ENCODE data around the gene RUFY2.
A peak's percentile ranks its signal among the peaks of the same experiment; 100 is the strongest.
"Not testable (repeated sequence)": the region's sequence is repeated elsewhere in the genome, so short reads cannot be mapped to it uniquely, and the experiment has no call there.

Gene RUFY2

GRCh38 chr10:68324396-68324795 lies 82.7 kb downstream of the RUFY2 start:
- DNase-seq: not testable (repeated sequence)

GRCh38 chr10:68318331-68319059 lies 88.6 kb downstream of the RUFY2 start:
- no peak for DNase-seq

GRCh38 chr10:68315582-68315981 lies 91.5 kb downstream of the RUFY2 start:
- DNase-seq: no peak

- DNase-seq: not testable (repeated sequence)
Measured at GRCh38 chr10:68314930-68315329, 92.1 kb downstream of the RUFY2 start.

- no peak for DNase-seq
Measured at GRCh38 chr10:68310531-68310930, 96.5 kb downstream of the RUFY2 start.

- DNase-seq: no peak
Measured at GRCh38 chr10:68305854-68306253, 101.2 kb downstream of the RUFY2 start.

GRCh38 chr10:68303849-68304412 lies 103.1 kb downstream of the RUFY2 start:
- DNase-seq: no peak

- DNase-seq: no peak
Measured at GRCh38 chr10:68302871-68303270, 104.2 kb downstream of the RUFY2 start.

GRCh38 chr10:68302503-68302823 lies 104.6 kb downstream of the RUFY2 start:
- DNase-seq: no peak

GRCh38 chr10:68301790-68302502 lies 105.1 kb downstream of the RUFY2 start:
- peak in 1 of 2 donors; percentile 53 for DNase-seq

GRCh38 chr10:68301301-68301700 lies 105.8 kb downstream of the RUFY2 start:
- DNase-seq: no peak

- no peak for DNase-seq
Measured at GRCh38 chr10:68296843-68297663, 110.0 kb downstream of the RUFY2 start.
